Thyroid gland (tissue), 4 donors: ENCODE measurements around the gene HOMER3. TPM values are rescaled to one million over a fixed set of nuclear protein-coding genes. Genes with fewer than 3 reads are reported as not detected.

Experiments
- DNase-seq, 2 donors: peaks; one replicate each; pipeline ENCODE4 v3.0.0-alpha.2; 2019
- H3K27ac ChIP-seq, 3 donors: fragments of 200-600 bp; sonication (generic); 1 replicate in 2 of 3; 2 replicates in 1 of 3; pipeline ENCODE4 v1.5.1; 2016 to 2019; ENCODE audit warnings: mild to moderate bottlenecking in 1 of 3, moderate library complexity in 1 of 3
- H3K27me3 ChIP-seq: fragments of 200-600 bp; sonication (generic); one replicate; pipeline ENCODE4 v1.5.1; 2019
- H3K36me3 ChIP-seq, 2 donors: fragments of 200-600 bp; sonication (generic); one replicate each; pipeline ENCODE4 v1.5.1; 2016 to 2019
- H3K4me1 ChIP-seq, 2 donors: fragments of 200-600 bp; sonication (generic); one replicate each; pipeline ENCODE4 v1.5.1; 2017 to 2019
- H3K4me3 ChIP-seq, 3 donors: fragments of 200-600 bp; sonication (generic); replicated peaks in 1 of 3; 1 replicate in 2 of 3; 2 replicates in 1 of 3; pipeline ENCODE4 v1.5.1; 2016; ENCODE audit warnings: mild to moderate bottlenecking in 1 of 3
- H3K9me3 ChIP-seq: fragments of 200-600 bp; sonication (generic); one replicate; pipeline ENCODE4 v1.5.1; 2017
- CTCF ChIP-seq, 6 experiments: fragments of 200-600 bp in 3 of 6; fragments of 450-650 bp in 3 of 6; sonication (generic) in 3 of 6; IDR thresholded peaks; one replicate each; pipeline ENCODE4 v1.5.1; 2016 to 2019; ENCODE audit warnings: antibody characterized with exemption in 6 of 6, mild to moderate bottlenecking in 2 of 6, inconsistent platforms in 1 of 6, moderate library complexity in 1 of 6
- whole genome bisulfite sequencing, 2 donors: methylation state at CpG; one replicate each; pipeline ENCODE4 v1.1.5; 2017; 5-methylcytosine and 5-hydroxymethylcytosine counted together
- intact Hi-C: fragments of 100-400 bp; cut with DNase I; formaldehyde crosslinking; loops from one replicate; pipeline ENCODE4 v1.15.1; 2023
- total RNA-seq, 4 donors: library from RNA; depleted of rRNA; stranded (reverse); fragments of >200 nt; gene quantifications; one replicate each; pipeline ENCODE4 v1.2.3, GENCODE V29; 2016

HOMER3 gene
- total RNA-seq, 4 donors from 2014 or later: 55.6 to 169 (median 63.4) TPM

DNA sequence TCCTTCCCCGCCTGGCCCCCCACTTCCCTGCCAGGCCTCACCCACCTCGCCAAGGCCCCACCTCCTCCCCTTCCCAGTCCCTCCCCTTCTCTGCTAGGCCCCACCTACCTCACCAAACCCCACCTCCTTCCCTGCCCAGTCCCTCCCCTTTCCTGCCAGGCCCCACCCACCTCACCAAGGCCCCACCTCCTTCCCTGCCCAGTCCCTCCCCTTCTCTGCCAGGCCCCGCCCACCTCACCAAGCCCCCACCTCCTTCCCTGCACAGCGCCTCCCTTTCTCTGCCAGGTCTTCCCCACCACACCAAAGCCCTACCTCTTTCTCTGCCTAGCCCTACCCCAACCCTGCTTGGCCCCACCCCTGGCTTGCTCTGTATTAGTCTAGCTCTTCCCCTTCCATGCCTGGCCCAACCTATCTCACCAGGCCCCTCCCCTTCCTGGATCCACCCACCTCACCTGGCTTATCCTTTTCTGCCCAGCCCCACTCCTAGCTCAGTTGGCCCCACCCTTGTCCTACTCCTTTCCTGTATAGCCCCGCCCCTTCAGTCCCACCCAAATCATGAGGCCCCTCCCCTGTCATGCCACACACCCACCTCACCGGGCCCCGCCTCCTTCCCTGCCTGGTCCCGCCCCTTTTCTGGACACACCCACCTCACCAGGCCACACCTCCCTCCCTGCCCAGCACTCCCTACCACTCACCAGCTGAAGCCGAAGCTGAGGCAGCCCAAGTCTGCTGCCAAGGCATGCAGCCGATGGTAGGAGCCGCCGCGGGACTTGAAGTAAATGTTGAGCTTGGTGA, 61.2 kb downstream of the HOMER3 start:
- Histone ChIP-seq H3K4me3 (no peak overlapping the region), H3K27ac (no peak overlapping the region), H3K4me1 (no peaks in the 10 kb centered on the region), H3K36me3 (no peaks in the 10 kb centered on the region), H3K27me3 (no peaks in the 10 kb centered on the region), H3K9me3 (no peaks in the 10 kb centered on the region)
- no peak for DNase-seq
- intact Hi-C loops: no loop called here
- WGBS, 2 donors: 75 to 76% methylated on average over 13 of the region's 13 CpGs
- no peak for TF ChIP-seq CTCF (IDR thresholded peaks at IDR 0.05)

Other genes starting within 250 kb of the HOMER3 start
- 10 to 100 TPM in 1 of 4 donors, 1 to 10 TPM in 1, under 1 TPM in 2; 0.33 to 33.3 (median 1.9) TPM for gene COMP, start 149.9 kb downstream of the HOMER3 start, total RNA-seq
- 100 to 1,000 TPM in 1 of 4 donors, 10 to 100 TPM in 3; 56.7 to 122 (median 79.6) TPM for gene UPF1, start 109.3 kb downstream of the HOMER3 start, total RNA-seq
- 1 to 10 TPM in 1 of 4 donors, under 1 TPM in 3; 0.24 to 1.3 (median 0.59) TPM for gene CERS1, start 45.1 kb downstream of the HOMER3 start, total RNA-seq
- 100 to 1,000 TPM; 192 to 405 (median 329) TPM for gene COPE, start 21.8 kb downstream of the HOMER3 start, total RNA-seq
- gene DDX49, start 21.5 kb downstream of the HOMER3 start, total RNA-seq: 10 to 100 TPM; 33.5 to 63.7 (median 46.0) TPM
- gene SUGP2, start 92.3 kb upstream of the HOMER3 start, total RNA-seq: 10 to 100 TPM; 70.3 to 93.5 (median 82.2) TPM
- 10 to 100 TPM; 33.1 to 60.0 (median 46.1) TPM for gene ARMC6, start 92.4 kb upstream of the HOMER3 start, total RNA-seq
- 10 to 100 TPM; 28.0 to 43.9 (median 33.9) TPM for gene SLC25A42, start 122.8 kb upstream of the HOMER3 start, total RNA-seq
- gene TMEM161A, start 197.3 kb upstream of the HOMER3 start, total RNA-seq: 10 to 100 TPM; 29.6 to 37.8 (median 33.1) TPM
- gene MEF2B, start 229.0 kb upstream of the HOMER3 start, total RNA-seq: 1 to 10 TPM in 1 of 4 donors, under 1 TPM in 1, not detected in 2; 0.67 to 1.5 TPM